B cell (primary cell): Measurements from ENCODE around the gene CPA2. TPM values are rescaled to one million over a fixed set of nuclear protein-coding genes. Genes with fewer than 3 reads are reported as not detected.

Source experiments
- ATAC-seq: fragments of 200-7000 bp; cut with Tn5 transposase; one replicate; pipeline ENCODE4 v1.10.0; 2021; ENCODE audit warnings: low read depth, mild to moderate bottlenecking, moderate number of reproducible peaks, moderate library complexity
- CTCF ChIA-PET: fragments of 350-600 bp; sonication (Branson Sonifier 250); formaldehyde crosslinking; loops from one replicate; lab custom pipeline; 2021; ENCODE audit warnings: antibody characterized with exemption, inconsistent platforms; lab: Charles Lee
- POLR2A ChIA-PET: fragments of 350-600 bp; sonication (Branson Sonifier 250); formaldehyde crosslinking; loops from one replicate; lab custom pipeline; 2021; ENCODE audit warnings: antibody characterized with exemption; lab: Charles Lee
- DNase-seq: peaks from one replicate; pipeline ENCODE4 v3.0.0; 2013
- H2AFZ ChIP-seq: 2 replicates; pipeline ENCODE4 v1.6.1; 2012; ENCODE audit warnings: mild to moderate bottlenecking, low read depth, low read length; ENCODE audit not compliant: insufficient read depth, poor library complexity, severe bottlenecking
- H3K27ac ChIP-seq, 2 donors: 1 replicate in 1 of 2; 2 replicates in 1 of 2; pipeline ENCODE4 v1.5.1; 2012 to 2013; ENCODE audit warnings: low read length in 2 of 2, mild to moderate bottlenecking in 2 of 2, moderate library complexity in 1 of 2
- H3K27me3 ChIP-seq, 4 experiments: fragments of 200-600 bp in 1 of 4; sonication (generic) in 1 of 4; replicated peaks in 1 of 4; 1 replicate in 2 of 4; 2 replicates in 2 of 4; pipeline versions ENCODE4 v1.6.1 to v1.7.0; 2013 to 2016; ENCODE audit warnings: low read length in 3 of 4, mild to moderate bottlenecking in 2 of 4, mixed read lengths in 1 of 4, moderate library complexity in 1 of 4; ENCODE audit not compliant: insufficient read depth in 4 of 4, control insufficient read depth in 3 of 4; ENCODE audit errors: control extremely low read depth in 1 of 4
- H3K36me3 ChIP-seq, 2 experiments: replicated peaks in 1 of 2; 1 replicate in 1 of 2; 2 replicates in 1 of 2; pipeline versions ENCODE4 v1.6.1 to v1.7.1; 2013; ENCODE audit warnings: low read length in 1 of 2; ENCODE audit not compliant: insufficient read depth in 2 of 2, control insufficient read depth in 1 of 2; ENCODE audit errors: control extremely low read depth in 1 of 2, extremely low read depth in 1 of 2
- H3K4me1 ChIP-seq, 2 donors: fragments of 200-600 bp in 1 of 2; sonication (generic) in 1 of 2; 1 replicate in 1 of 2; 2 replicates in 1 of 2; pipeline versions ENCODE4 v1.5.1 to v1.6.1; 2013 to 2017; ENCODE audit warnings: low read length in 2 of 2; ENCODE audit not compliant: control insufficient read depth in 2 of 2, insufficient read depth in 2 of 2
- H3K4me2 ChIP-seq: replicated peaks from 2 replicates; pipeline ENCODE3; 2012; ENCODE audit warnings: mild to moderate bottlenecking, low read depth, low read length; ENCODE audit not compliant: poor library complexity, severe bottlenecking
- H3K4me3 ChIP-seq, 5 experiments: fragments of 200-600 bp in 1 of 5; sonication (generic) in 1 of 5; 1 replicate in 3 of 5; 2 replicates in 2 of 5; pipeline versions ENCODE4 v1.5.1 to v1.7.0; 2011 to 2016; ENCODE audit warnings: low read length in 4 of 5, mild to moderate bottlenecking in 4 of 5, low read depth in 2 of 5, control low read depth in 1 of 5, moderate library complexity in 1 of 5; ENCODE audit not compliant: insufficient read depth in 1 of 5; ENCODE audit errors: control extremely low read depth in 1 of 5, extremely low read depth in 1 of 5
- H3K79me2 ChIP-seq: fragments of 200-600 bp; sonication (generic); one replicate; pipeline ENCODE4 v1.6.0; 2016; ENCODE audit warnings: low read length; ENCODE audit not compliant: control insufficient read depth, insufficient read depth
- H3K9ac ChIP-seq: fragments of 200-600 bp; sonication (generic); 2 replicates; pipeline ENCODE4 v1.6.1; 2017; ENCODE audit warnings: mild to moderate bottlenecking, low read length, moderate library complexity
- H3K9me3 ChIP-seq, 3 donors: one replicate each; pipeline versions ENCODE4 v1.6.1 to v1.7.1; 2013; ENCODE audit warnings: low read length in 2 of 3; ENCODE audit not compliant: control insufficient read depth in 2 of 3, insufficient read depth in 1 of 3; ENCODE audit errors: control extremely low read depth in 1 of 3
- H4K20me1 ChIP-seq: 2 replicates; pipeline ENCODE4 v1.6.0; 2012; ENCODE audit warnings: mild to moderate bottlenecking, low read length; ENCODE audit not compliant: insufficient read depth, control insufficient read depth, poor library complexity, severe bottlenecking
- H3K27ac Mint-ChIP-seq: one replicate; pipeline ENCODE4 v1.8.0; 2021; ENCODE audit warnings: mixed read lengths
- H3K27me3 Mint-ChIP-seq: one replicate; pipeline ENCODE4 v1.8.0; 2021; ENCODE audit warnings: mixed read lengths
- H3K4me1 Mint-ChIP-seq: one replicate; pipeline ENCODE4 v1.8.0; 2021; ENCODE audit warnings: mixed read lengths
- H3K4me3 Mint-ChIP-seq: one replicate; pipeline ENCODE4 v1.8.0; 2021; ENCODE audit warnings: mixed read lengths
- H3K9me3 Mint-ChIP-seq: one replicate; pipeline ENCODE4 v1.8.0; 2022; ENCODE audit warnings: mixed read lengths; ENCODE audit not compliant: insufficient read depth
- CTCF ChIP-seq: fragments of 200-600 bp; IDR thresholded peaks from one replicate; pipeline ENCODE4 v1.8.0; 2022; ENCODE audit warnings: antibody characterized with exemption, mild to moderate bottlenecking
- EZH2 ChIP-seq: IDR thresholded peaks from 2 replicates; pipeline ENCODE4 v1.6.1; 2012; ENCODE audit warnings: borderline replicate concordance, low read depth, mild to moderate bottlenecking, moderate library complexity, low read length; ENCODE audit not compliant: insufficient read depth, poor library complexity, severe bottlenecking
- WGBS: methylation state at CpG from one replicate; pipeline ENCODE4 v1.1.5; 2013; ENCODE audit warnings: missing lambda C conversion rate; ENCODE audit not compliant: insufficient coverage; 5-methylcytosine and 5-hydroxymethylcytosine counted together
- intact Hi-C: fragments of 100-400 bp; cut with micrococcal nuclease; formaldehyde crosslinking; loops from one replicate; pipeline ENCODE4 v1.10.0; 2022
- polyA plus RNA-seq: library from polyadenylated mRNA; depleted of rRNA; stranded (reverse); fragments of >200 nt; gene quantifications from 2 replicates; pipeline ENCODE4 v1.2.3, GENCODE V29; 2012
- total RNA-seq, 2 donors: library from RNA; stranded (reverse); fragments of 120-200 nt in 1 of 2; gene quantifications; 1 replicate in 1 of 2; 2 replicates in 1 of 2; pipeline versions ENCODE4 v1.2.3 to v1.2.4, GENCODE V29; 2013 to 2022

The CPA2 gene
- total and polyA plus RNA-seq, 2 donors (not counting 1 experiment from before 2014, with no cell fraction given) = not detected

- WGBS = 100% methylated on average over 1 of the region's 1 CpG
- intact Hi-C loops = no loop called here
- no peak overlapping the region for H3K27ac Mint-ChIP-seq
Observed at GRCh38 chr7:130240240-130240639, 26.4 kb upstream of the CPA2 start.

More at GRCh38 chr7:130240240-130240639, 26.4 kb upstream of the CPA2 start:
- no peaks in the 10 kb centered on the region for H4K20me1 ChIP-seq
- H3K9me3 ChIP-seq = peaks cover 0 to 3% (median 0%) of the 10 kb centered on the region in 3 donors
- CTCF ChIA-PET = no interaction called here
- H3K4me2 ChIP-seq = no peak overlapping the region
- peaks cover 3% of the 10 kb centered on the region for H3K9me3 Mint-ChIP-seq
- POLR2A ChIA-PET = no interaction called here
- peaks cover 20% of the 10 kb centered on the region for H3K27me3 Mint-ChIP-seq
- H3K4me1 ChIP-seq = no peaks in the 10 kb centered on the region
- peaks cover 5% of the 10 kb centered on the region for H3K4me1 Mint-ChIP-seq
- no peaks in the 10 kb centered on the region for H3K79me2 ChIP-seq
- no peak overlapping the region for H3K9ac ChIP-seq
- no peak overlapping the region for H3K4me3 ChIP-seq
- ATAC-seq = no peak
- DNase-seq = no peak
- no peak overlapping the region for H2AFZ ChIP-seq
- H3K4me3 Mint-ChIP-seq = no peak overlapping the region
- H3K27me3 ChIP-seq = no peaks in the 10 kb centered on the region
- no peak overlapping the region for H3K27ac ChIP-seq
- TF ChIP-seq CTCF = no peak
- no peak for TF ChIP-seq EZH2
- H3K36me3 ChIP-seq = no peaks in the 10 kb centered on the region
